Duodenal mucosa (tissue), 2 donors: Measurements from ENCODE around the gene ABHD18.
A peak's percentile ranks its signal among the peaks of the same experiment; 100 is the strongest.
"Not testable (repeated sequence)": the region's sequence is repeated elsewhere in the genome, so short reads cannot be mapped to it uniquely, and the experiment has no call there.

ENCODE experiments used
- H3K27ac ChIP-seq: one replicate; pipeline ENCODE4 v1.7.0; 2013; ENCODE audit warnings: low read depth, low read length
- H3K27me3 ChIP-seq, 2 donors: one replicate each; pipeline ENCODE4 v1.7.0; 2013; ENCODE audit warnings: low read length in 2 of 2, control low read depth in 1 of 2; ENCODE audit not compliant: insufficient read depth in 2 of 2, control insufficient read depth in 1 of 2
- H3K36me3 ChIP-seq, 2 donors: one replicate each; pipeline ENCODE4 v1.7.0; 2013; ENCODE audit warnings: low read length in 2 of 2, control low read depth in 1 of 2; ENCODE audit not compliant: insufficient read depth in 2 of 2, control insufficient read depth in 1 of 2
- H3K4me1 ChIP-seq, 2 donors: one replicate each; pipeline ENCODE4 v1.7.0; 2013; ENCODE audit warnings: low read length in 2 of 2, control low read depth in 1 of 2; ENCODE audit not compliant: insufficient read depth in 2 of 2, control insufficient read depth in 1 of 2
- H3K4me3 ChIP-seq, 2 donors: one replicate each; pipeline ENCODE4 v1.7.0; 2013; ENCODE audit warnings: low read length in 2 of 2, low read depth in 1 of 2
- H3K9ac ChIP-seq, 2 donors: one replicate each; pipeline ENCODE4 v1.7.0; 2013; ENCODE audit warnings: low read length in 2 of 2, low read depth in 1 of 2
- H3K9me3 ChIP-seq, 2 donors: one replicate each; pipeline ENCODE4 v1.7.0; 2013; ENCODE audit warnings: low read length in 2 of 2, control low read depth in 1 of 2; ENCODE audit not compliant: control insufficient read depth in 1 of 2

ABHD18 gene

GRCh38 chr4:127959794-127960193 is 5.4 kb upstream of the ABHD18 start:
- Histone ChIP-seq H3K4me1 (peaks cover 0 to 4% of the 10 kb centered on the region in 2 donors), H3K36me3 (no peaks in the 10 kb centered on the region), H3K9ac (no peak overlapping the region), H3K9me3 (no peaks in the 10 kb centered on the region), H3K27me3 (no peaks in the 10 kb centered on the region), H3K27ac (no peak overlapping the region), H3K4me3 (no peak overlapping the region)

DNA sequence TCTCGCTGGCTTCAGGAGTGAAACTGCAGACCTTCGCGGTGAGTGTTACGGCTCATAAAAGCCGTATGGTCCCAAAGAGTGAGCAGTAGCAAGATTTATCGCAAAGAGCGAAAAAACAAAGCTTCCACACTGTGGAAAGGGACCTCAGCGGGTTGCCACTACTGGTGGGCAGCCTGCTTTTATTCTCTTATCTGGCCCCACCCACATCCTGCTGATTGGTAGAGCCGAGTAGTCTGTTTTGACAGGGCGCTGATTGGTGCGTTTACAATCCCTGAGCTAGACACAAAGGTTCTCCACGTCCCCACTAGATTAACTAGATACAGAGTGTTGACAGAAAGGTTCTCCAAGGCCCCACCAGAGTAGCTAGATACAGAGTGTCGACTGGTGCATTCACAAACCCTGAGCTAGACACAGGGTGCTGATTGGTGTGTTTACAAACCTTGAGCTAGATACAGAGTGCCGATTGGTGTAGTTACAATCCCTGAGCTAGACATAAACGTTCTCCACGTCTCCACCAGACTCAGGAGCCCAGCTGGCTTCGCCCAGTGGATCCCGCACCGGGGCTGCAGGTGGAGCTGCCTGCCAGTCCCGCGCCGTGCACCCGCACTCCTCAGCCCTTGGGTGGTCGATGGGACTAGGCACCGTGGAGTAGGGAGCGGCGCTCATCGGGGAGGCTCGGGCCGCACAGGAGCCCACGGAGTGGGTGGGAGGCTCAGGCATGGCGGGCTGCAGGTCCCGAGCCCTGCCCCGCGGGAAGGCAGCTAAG is 1.4 kb upstream of the ABHD18 start:
- not testable (repeated sequence) for H3K27me3 ChIP-seq, H3K36me3 ChIP-seq, H3K4me1 ChIP-seq, H3K27ac ChIP-seq, H3K9ac ChIP-seq, H3K9me3 ChIP-seq
- H3K4me3 ChIP-seq, result peak overlapping the region in 1 of 2 donors; percentile 36

DNA sequence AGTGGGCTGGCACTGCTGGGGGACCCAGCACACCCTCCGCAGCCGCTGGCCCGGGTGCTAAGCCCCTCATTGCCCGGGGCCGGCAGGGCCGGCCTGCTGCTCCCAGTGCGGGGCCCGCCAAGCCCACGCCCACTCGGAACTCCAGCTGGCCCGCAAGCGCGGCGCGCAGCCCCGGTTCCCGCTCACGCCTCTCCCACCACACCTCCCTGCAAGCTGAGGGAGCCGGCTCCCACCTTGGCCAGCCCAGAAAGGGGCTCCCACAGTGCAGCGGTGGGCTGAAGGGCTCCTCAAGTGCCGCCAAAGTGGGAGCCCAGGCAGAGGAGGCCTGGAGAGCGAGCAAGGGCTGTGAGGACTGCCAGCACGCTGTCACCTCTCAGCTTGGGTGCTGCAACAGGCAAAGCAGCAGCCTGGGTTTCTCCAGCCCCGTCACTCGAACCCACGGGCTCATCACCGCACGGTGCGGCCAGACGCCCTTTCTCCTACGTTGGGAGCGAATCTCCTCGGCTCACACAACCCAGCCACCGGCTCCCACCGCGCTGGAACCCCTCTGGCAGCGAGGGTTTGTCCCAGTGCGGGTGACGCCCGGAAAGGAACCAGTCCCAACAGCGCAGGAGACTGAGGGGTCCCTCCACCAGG is 662 bp upstream of the ABHD18 start:
- H3K9me3 ChIP-seq, H3K4me1 ChIP-seq, H3K27me3 ChIP-seq, H3K36me3 ChIP-seq: not testable (repeated sequence)
- Histone ChIP-seq H3K4me3 (peak overlapping the region; percentile 99), H3K27ac (peak overlapping the region; percentile 99), H3K9ac (peak overlapping the region; percentile 99)

DNA sequence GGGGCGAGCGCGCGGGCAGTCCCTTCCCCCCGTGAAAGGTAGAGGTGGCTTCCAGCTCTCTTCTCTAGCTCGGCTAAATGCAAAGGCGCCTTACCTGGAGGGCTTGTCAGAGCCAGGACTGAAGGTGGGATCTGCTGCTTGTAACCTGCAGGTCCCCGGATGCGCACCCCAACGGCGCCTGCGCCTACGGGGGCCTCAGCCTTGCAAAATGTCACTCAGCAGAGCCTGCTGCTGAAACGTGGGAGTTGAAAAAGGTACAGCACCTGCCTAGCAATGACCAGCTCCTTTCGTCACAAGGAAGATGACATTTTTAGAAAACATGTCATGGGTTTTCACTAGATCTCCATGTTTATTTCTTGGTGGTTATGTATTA is 583 bp downstream of the ABHD18 start:
- H3K27me3 ChIP-seq, result no peaks in the 10 kb centered on the region
- no peaks in the 10 kb centered on the region for H3K36me3 ChIP-seq
- peak overlapping the region; percentile 99 for H3K9ac ChIP-seq
- H3K4me3 ChIP-seq, result peak overlapping the region; percentile 99
- H3K27ac ChIP-seq, result peak overlapping the region; percentile 99
- H3K9me3 ChIP-seq, result no peaks in the 10 kb centered on the region
- peaks cover 4 to 8% of the 10 kb centered on the region in 2 donors for H3K4me1 ChIP-seq

DNA sequence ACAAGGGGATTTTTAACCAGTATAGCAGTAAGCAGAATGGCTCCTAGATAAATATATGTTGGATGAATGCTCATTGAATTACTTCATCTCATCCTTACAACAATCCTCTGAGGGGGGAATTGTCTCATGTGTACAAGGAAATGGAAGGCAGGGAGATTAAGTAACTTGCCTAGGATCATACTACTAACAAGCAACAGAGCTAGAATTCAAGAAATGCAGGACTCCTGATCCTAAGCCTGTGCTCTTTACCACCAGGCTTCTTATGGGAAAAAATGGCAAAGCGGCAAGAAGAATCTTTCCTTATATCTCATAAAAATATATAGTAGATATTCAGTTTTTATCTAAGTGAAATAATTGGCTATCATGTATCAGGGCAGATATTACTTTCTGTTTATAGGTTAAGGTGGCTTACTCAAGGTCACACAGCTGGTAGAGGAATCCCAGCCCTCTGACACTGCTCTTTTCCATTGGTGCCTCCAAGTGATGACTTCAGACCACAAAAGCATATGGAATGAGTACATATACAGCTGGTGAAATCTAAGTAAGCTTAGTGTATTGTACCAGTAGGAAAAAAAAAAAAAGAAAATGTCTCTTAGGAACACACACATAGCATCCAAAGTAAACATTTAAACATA is 2.1 kb downstream of the ABHD18 start:
- peak overlapping the region in 1 of 2 donors; percentile 24 for H3K4me3 ChIP-seq
- no peak overlapping the region for H3K9ac ChIP-seq
- H3K4me1 ChIP-seq, result peaks cover 4 to 8% of the 10 kb centered on the region in 2 donors
- no peaks in the 10 kb centered on the region for H3K36me3 ChIP-seq
- H3K27ac ChIP-seq, result no peak overlapping the region
- no peaks in the 10 kb centered on the region for H3K9me3 ChIP-seq
- no peaks in the 10 kb centered on the region for H3K27me3 ChIP-seq

DNA sequence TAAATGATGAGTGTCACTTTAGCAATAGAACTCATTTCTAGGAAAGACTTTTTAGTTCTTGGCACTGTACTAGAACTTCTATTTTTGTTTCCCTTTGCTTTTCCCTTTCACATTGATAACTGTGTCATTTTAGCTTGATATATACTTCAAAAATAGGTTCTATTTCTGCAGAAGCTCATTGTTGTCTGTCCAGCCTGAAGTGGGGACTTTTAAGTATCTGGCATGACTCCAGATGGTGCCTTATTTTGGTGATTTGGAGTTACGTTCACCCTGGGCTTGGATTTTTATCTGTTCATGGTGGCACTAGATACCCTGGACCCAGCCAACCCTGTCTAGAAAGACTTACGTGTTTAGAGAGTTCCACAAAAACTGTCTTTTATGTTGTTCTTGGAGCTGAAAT is 3.4 kb downstream of the ABHD18 start:
- Histone ChIP-seq H3K36me3 (peaks cover 0 to 7% of the 10 kb centered on the region in 2 donors), H3K4me3 (no peak overlapping the region), H3K27ac (no peak overlapping the region), H3K4me1 (peaks cover under 1 to 8% of the 10 kb centered on the region in 2 donors), H3K9ac (no peak overlapping the region), H3K9me3 (no peaks in the 10 kb centered on the region), H3K27me3 (no peaks in the 10 kb centered on the region)

- H3K9me3 ChIP-seq, H3K36me3 ChIP-seq, H3K9ac ChIP-seq, H3K4me3 ChIP-seq, H3K27me3 ChIP-seq, H3K27ac ChIP-seq, H3K4me1 ChIP-seq: not testable (repeated sequence)
These were observed 5.7 kb downstream of the ABHD18 start for GRCh38 chr4:127970925-127971324.

DNA sequence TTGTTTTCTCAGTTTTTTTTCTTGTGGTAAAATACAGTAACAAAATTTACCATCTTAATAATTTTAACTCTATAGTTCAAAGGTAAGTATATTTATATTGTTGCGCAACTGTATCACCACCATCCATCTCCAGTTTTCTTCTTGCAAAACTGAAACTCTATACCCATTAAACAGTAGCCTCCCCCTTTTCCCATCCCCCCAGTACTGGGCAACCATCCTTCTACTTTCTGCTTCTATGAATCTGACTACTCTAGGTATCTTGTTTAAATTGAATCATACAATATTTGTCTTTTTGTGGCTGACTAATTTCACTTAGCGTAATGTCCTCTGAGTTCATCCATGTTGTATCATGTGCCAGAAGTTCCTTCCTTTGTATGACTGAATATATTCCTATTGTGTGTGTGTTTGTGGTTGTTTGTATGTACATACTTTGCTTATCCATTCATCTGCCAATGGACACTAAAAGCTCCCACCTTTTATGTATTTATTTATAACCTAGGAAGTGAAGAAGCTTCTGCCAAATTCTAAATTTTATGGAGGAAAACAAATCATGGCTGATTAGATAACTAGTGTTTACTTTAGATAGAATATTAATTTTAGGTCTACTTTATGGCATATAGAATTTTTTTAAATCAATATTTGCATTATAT is 10.0 kb downstream of the ABHD18 start:
- no peaks in the 10 kb centered on the region for H3K27me3 ChIP-seq
- no peak overlapping the region for H3K4me3 ChIP-seq
- no peaks in the 10 kb centered on the region for H3K9me3 ChIP-seq
- no peak overlapping the region for H3K27ac ChIP-seq
- peaks cover 0 to 7% of the 10 kb centered on the region in 2 donors for H3K36me3 ChIP-seq
- H3K9ac ChIP-seq, result no peak overlapping the region
- H3K4me1 ChIP-seq, result no peaks in the 10 kb centered on the region

GRCh38 chr4:127978930-127979329 is 13.7 kb downstream of the ABHD18 start:
- Histone ChIP-seq H3K9ac (no peak overlapping the region), H3K9me3 (no peaks in the 10 kb centered on the region), H3K27ac (no peak overlapping the region), H3K4me3 (no peak overlapping the region), H3K4me1 (no peaks in the 10 kb centered on the region), H3K27me3 (no peaks in the 10 kb centered on the region), H3K36me3 (no peaks in the 10 kb centered on the region)

DNA sequence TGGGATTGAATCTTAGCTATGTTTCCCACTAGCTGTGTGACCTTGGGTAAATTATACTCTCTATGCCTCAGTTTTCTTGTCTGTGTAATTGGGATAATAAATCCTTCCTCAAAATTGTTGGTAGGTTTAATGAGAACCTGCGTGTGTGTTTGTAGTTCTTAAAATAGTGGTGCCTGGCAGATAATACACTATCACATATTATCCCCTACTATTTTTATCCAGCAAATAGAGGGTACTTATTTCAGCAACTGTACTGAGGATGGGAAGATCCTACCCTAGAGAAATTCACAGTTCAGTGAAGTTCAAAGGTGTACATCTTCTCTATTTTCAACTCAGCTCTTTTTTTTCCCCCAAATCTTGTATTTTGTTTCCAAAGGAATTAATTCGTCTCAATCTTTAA is 17.2 kb downstream of the ABHD18 start:
- no peak overlapping the region for H3K9ac ChIP-seq
- no peaks in the 10 kb centered on the region for H3K27me3 ChIP-seq
- H3K4me1 ChIP-seq, result no peaks in the 10 kb centered on the region
- H3K36me3 ChIP-seq, result peaks cover 0 to 14% of the 10 kb centered on the region in 2 donors
- no peak overlapping the region for H3K4me3 ChIP-seq
- H3K27ac ChIP-seq, result no peak overlapping the region
- H3K9me3 ChIP-seq, result no peaks in the 10 kb centered on the region
